ENCODE results near the gene BABAM1. TPM values are rescaled to one million over a fixed set of nuclear protein-coding genes. Genes with fewer than 3 reads are reported as not detected.
"Not testable (repeated sequence)": the region's sequence is repeated elsewhere in the genome, so short reads cannot be mapped to it uniquely, and the experiment has no call there.

Gene BABAM1
- total RNA-seq, 1 experiment from 2014 or later: 133 TPM

- no peak for DNase-seq (ENCODE audit: low read depth)
Measured at GRCh38 chr19:17268754-17269153, 1.5 kb downstream of the BABAM1 start.

DNA sequence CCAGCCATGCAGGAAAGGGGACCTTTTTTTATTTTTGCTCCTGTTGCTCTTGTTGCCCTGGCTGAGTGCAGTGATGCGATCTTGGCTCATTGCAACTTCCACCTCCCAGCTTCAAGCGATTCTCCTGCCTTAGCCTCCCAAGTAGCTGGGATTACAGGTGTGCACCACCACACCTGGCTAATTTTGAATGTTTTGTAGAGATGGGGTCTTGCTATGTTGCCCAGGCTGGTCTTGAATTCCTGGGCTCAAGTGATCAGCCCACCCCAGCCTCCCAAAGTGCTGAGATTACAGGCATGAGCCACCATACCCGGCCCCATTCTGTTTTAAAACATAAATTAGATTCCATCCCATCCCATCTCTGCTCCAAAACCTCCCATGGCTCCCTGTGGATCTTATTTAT lies 7.6 kb downstream of the BABAM1 start:
- not testable (repeated sequence) for DNase-seq (ENCODE audit: low read depth)

DNA sequence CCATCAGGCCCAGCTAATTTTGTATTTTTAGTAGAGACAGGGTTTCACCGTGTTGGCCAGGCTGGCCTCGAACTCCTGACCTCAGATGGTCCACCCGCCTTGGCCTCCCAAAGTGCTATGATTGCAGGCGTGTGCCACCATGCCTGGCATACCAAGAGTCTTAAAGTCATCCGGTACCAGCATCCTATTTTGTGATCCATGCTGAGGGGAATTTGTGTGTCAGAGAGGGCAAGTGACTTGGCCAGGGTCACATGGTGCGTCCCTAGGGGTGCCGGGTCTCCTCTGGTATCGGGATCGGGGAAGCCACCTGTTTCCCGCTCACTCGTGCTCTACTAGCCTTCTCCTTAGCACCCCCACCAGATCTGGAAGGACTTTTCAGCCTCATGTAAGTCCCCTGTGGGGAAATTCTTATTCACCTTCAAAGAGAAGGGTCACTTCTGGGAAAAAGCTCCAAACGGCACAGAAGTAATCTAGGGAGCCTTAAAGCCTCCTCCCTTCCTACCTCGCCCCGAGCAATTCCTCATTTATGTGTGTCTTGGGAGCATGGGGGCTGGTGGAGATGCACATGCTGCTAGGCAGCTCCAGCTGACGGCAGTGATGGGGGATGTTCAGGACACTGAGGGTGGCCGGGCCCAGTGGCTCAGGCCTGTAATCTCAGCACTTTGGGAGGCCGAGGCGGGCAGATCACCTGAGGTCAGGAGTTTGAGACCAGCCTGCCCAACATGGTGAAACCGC lies 8.4 kb downstream of the BABAM1 start:
- no peak for DNase-seq (ENCODE audit: low read depth)

DNA sequence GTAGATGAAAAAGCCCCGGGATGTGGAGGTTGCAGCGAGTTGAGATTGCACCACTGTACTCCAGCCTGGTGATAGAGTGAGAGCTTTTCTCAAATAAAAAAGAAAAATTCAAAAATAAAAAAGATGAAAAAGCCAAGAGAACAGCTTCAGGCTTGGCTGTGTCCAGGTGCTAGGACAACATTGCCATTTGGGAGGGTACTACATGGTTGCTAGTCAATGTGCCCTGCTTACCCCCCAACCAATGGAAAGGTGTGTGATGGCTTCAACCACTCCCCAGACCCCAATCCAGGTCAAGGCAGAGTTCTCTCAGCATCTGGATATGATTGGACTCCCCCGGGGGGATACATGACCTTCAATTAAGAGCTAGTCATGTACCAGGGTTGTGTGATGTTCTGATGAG lies 12.2 kb downstream of the BABAM1 start:
- no peak for DNase-seq (ENCODE audit: low read depth)

DNA sequence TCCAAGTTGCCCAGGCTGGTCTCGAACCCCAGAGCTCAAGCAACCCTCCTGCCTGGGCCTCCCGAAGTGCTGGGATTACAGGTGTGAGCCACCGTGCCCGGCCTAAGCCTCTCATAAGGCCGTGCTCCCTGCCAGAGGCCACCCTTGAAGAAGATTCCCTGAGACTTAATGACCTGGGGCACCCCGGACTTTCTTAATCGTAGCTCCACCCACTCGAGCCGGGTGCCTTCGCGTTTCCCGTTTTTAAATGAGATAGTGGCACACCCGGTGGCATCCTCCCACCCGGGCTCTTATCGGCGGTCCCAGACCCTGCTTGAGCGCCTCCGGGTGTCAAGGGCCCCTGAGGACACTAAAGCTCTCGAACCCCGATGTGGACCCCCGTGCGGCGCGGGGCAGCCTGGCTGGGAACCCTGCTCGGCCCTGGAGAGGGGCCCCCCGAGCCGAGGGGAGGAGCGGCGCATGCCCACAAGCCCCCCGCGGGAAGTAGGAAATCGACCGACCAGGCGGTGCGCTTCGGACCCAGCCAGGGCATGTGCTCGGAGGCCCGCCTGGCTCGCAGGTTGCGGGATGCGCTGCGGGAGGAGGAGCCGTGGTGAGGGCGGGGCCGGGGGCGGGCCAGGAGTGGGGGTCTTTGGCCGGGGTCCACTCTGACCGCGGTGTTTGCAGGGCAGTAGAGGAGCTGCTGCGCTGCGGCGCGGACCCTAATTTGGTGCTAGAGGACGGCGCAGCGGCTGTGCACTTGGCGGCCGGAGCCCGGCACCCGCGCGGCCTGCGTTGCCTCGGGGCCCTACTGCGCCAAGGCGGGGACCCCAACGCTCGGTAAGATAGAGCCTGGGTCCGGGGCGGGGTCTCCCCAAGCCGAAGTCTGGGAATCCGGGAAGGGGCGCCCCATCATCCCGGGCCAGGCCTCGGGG lies 14.4 kb downstream of the BABAM1 start, which contains the start of gene ANKLE1:
ANKLE1 (plus strand) TSS at position 511 of the 914 bp plus-strand sequence; CDS start at position 531, 20 bp downstream.
- no peak for DNase-seq (ENCODE audit: low read depth)

DNA sequence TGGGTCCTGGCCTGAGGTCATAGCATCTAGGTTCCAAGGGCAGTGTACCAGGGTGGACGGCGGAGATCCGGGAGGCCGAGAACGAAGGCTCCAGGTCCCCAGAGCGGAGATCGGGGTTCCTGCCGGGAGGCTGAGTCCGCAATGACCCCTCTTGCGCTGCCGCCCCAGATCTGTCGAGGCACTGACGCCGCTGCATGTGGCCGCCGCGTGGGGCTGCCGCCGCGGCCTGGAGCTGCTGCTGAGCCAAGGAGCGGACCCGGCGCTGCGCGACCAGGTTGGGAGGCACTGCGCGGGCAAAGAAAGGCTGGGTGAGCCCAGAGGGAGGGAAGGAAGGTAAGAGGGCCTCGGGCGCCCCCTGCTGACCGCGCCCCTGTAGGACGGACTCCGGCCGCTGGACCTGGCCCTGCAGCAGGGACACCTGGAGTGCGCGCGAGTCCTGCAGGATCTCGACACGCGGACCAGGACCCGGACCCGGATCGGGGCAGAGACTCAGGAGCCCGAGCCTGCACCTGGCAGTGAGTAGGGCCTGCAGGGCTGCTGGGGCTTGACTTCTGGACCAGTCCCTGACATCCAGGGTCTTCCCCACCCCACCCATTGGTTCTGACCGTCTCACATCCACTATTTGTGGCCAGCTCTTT lies 15.4 kb downstream of the BABAM1 start:
- DNase-seq (ENCODE audit: low read depth): peak; percentile 83

- DNase-seq (ENCODE audit: low read depth): no peak
Measured at GRCh38 chr19:17283504-17283996, 16.3 kb downstream of the BABAM1 start.

DNA sequence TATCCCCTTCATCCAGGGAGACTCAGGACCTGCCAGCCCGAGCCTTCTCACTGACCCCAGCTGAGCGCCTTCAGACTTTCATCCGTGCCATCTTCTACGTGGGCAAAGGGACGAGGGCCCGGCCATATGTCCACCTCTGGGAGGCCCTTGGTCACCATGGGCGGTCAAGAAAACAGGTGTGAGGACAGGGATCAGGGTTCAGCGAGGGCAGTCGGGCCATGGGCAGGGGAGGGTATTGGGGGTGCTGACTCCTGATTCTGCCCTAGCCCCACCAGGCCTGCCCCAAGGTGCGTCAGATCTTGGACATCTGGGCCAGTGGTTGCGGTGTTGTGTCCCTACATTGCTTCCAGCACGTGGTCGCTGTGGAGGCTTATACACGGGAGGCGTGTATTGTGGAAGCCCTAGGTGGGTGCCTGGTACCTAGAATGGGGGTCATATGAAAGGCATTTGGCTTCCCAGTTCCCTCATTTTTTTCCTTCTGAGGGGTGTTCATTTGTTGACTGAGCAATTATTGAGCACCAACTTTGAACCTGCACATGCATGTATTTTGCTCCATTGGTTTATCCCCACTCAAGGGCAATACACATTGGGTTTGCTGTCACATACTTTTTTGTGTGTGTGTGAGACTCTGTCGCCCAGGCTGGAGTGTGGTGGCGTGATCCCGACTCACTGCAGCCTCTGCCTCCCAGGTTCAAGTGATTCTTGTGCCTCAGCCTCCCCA lies 18.3 kb downstream of the BABAM1 start:
- no peak for DNase-seq (ENCODE audit: low read depth)

- no peak for DNase-seq (ENCODE audit: low read depth)
Measured at GRCh38 chr19:17286263-17286662, 19.0 kb downstream of the BABAM1 start.

GRCh38 chr19:17286752-17287151 lies 19.5 kb downstream of the BABAM1 start:
- no peak for DNase-seq (ENCODE audit: low read depth)

DNA sequence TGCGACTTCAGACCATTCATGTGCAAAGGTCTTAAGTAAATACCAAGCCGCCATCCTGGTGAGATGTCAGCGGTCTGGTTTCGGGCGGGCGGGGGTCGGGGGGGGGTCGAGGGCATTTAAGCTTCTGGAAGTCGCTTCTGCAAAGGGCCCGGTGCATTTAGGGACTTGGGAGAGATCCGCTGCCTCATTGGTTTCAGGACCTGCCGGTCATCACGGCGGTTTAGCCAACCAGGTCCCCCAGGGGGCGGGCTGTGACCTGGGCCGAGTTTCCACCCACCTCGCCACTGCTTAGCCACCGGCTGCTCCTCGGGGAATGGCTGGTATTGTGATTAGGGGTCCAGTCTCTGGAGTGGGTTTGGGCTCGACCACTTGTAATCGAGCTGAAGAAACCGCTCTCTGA lies 22.2 kb downstream of the BABAM1 start:
- peak; percentile 81 for DNase-seq (ENCODE audit: low read depth)

GRCh38 chr19:17292301-17293074 lies 25.2 kb downstream of the BABAM1 start:
- DNase-seq (ENCODE audit: low read depth): peak; percentile 91

DNA sequence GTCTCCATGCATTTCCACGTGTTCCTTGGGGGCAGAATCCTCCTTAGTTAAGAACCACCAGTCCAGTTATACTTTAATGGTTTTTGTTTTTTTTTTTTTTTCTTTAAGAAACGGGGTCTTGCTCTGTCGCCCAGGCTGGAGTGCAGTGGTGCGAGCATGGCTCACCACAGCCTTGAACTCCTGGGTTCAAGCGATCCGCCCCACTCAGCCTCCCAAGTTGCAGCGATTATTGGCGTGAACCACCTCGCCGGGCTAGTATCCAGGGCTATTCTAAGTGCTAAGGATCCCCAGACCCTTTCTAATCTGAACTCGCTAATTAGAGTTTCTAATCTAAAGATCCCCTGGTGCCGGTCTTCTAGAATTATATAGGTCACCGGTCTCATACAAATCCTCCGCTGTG lies 26.4 kb downstream of the BABAM1 start:
- DNase-seq (ENCODE audit: low read depth): no peak

GRCh38 chr19:17294051-17294891 lies 27.0 kb downstream of the BABAM1 start:
- DNase-seq (ENCODE audit: low read depth): no peak

GRCh38 chr19:17295551-17295950 lies 28.3 kb downstream of the BABAM1 start:
- DNase-seq (ENCODE audit: low read depth): not testable (repeated sequence)

DNA sequence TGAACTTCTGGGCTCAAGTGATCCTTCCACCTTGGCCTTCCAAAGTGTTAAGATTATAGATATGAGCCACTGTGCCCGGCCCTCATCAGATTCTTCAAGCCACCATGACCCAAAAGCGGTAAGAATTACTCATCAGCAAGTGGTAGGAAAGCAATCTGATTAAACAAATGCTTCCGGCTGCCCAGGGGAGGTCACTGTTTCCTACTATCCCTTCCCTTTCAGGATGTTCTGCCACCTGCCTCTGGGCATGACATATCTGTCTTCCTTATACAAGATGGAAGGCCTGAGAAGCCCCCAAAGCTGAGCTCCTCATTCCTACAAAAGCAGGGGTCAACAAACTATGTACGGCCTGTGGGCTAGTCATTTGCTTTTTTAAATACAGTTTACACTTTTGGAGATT lies 29.0 kb downstream of the BABAM1 start:
- DNase-seq (ENCODE audit: low read depth): peak; percentile 77

- no peak for DNase-seq (ENCODE audit: low read depth)
Measured at GRCh38 chr19:17296976-17297375, 29.7 kb downstream of the BABAM1 start.

- no peak for DNase-seq (ENCODE audit: low read depth)
Measured at GRCh38 chr19:17300992-17301619, 33.9 kb downstream of the BABAM1 start.

Measured in RPMI7951 (cell line).